Osteoblast (primary cell): Measurements from ENCODE around the gene CTNNBIP1. TPM values are rescaled to one million over a fixed set of nuclear protein-coding genes. Genes with fewer than 3 reads are reported as not detected.

ENCODE experiments used
- DNase-seq: peaks from one replicate; pipeline ENCODE4 v3.0.0; 2011; ENCODE audit warnings: low spot score, mixed read lengths; ENCODE audit not compliant: insufficient read length; ENCODE audit errors: missing footprints
- H2AFZ ChIP-seq: 2 replicates; pipeline ENCODE4 v1.6.0; 2011; ENCODE audit warnings: mild to moderate bottlenecking, low read length
- H3K27ac ChIP-seq: 2 replicates; pipeline ENCODE4 v1.5.1; 2011; ENCODE audit warnings: mild to moderate bottlenecking, low read depth, low read length, moderate library complexity
- H3K27me3 ChIP-seq: 2 replicates; pipeline ENCODE4 v1.6.0; 2012; ENCODE audit warnings: mild to moderate bottlenecking, control low read depth, inconsistent platforms, low read length, moderate library complexity; ENCODE audit not compliant: insufficient read depth
- H3K36me3 ChIP-seq: 2 replicates; pipeline ENCODE4 v1.5.1; 2011; ENCODE audit warnings: mild to moderate bottlenecking, low read length, control low read depth, moderate library complexity; ENCODE audit not compliant: insufficient read depth
- H3K4me1 ChIP-seq: 2 replicates; pipeline ENCODE4 v1.5.1; 2011; ENCODE audit warnings: mild to moderate bottlenecking, low read length, control low read depth, moderate library complexity; ENCODE audit not compliant: insufficient read depth
- H3K4me2 ChIP-seq: 2 replicates; pipeline ENCODE4 v1.6.0; 2011; ENCODE audit warnings: mild to moderate bottlenecking, low read length; ENCODE audit not compliant: insufficient read depth
- H3K4me3 ChIP-seq: fragments of 200-600 bp; sonication (generic); 3 replicates; pipeline ENCODE4 v1.5.1; 2012; ENCODE audit warnings: mild to moderate bottlenecking, low read length, inconsistent platforms; ENCODE audit not compliant: insufficient read depth
- H3K79me2 ChIP-seq: 2 replicates; pipeline ENCODE4 v1.6.0; 2012; ENCODE audit warnings: mild to moderate bottlenecking, low read length, control low read depth, inconsistent platforms; ENCODE audit not compliant: insufficient read depth
- H3K9me3 ChIP-seq: 2 replicates; pipeline ENCODE4 v1.5.1; 2011; ENCODE audit warnings: low read depth, low read length, control low read depth
- H4K20me1 ChIP-seq: 2 replicates; pipeline ENCODE4 v1.6.0; 2012; ENCODE audit warnings: mild to moderate bottlenecking, low read length, control low read depth; ENCODE audit not compliant: insufficient read depth
- CTCF ChIP-seq: IDR thresholded peaks from 2 replicates; pipeline ENCODE4 v1.5.1; 2011; ENCODE audit warnings: mild to moderate bottlenecking, low read depth, low read length, moderate library complexity; ENCODE audit errors: extremely low read depth
- total RNA-seq: library from RNA; depleted of rRNA; stranded (reverse); fragments of >200 nt; gene quantifications from 2 replicates; pipeline ENCODE4 v1.2.3, GENCODE V29; 2012

The CTNNBIP1 gene
- total RNA-seq, 1 donor: 18.5 TPM

GRCh38 chr1:9816199-9816598, 93.9 kb downstream of the CTNNBIP1 start:
- TF ChIP-seq CTCF: no peak
- Histone ChIP-seq H3K36me3 (no peaks in the 10 kb centered on the region), H3K4me3 (no peak overlapping the region), H3K4me2 (no peak overlapping the region), H3K79me2 (peaks cover 91% of the 10 kb centered on the region), H2AFZ (no peak overlapping the region), H4K20me1 (peaks cover 33% of the 10 kb centered on the region), H3K27ac (no peak overlapping the region), H3K4me1 (peaks cover 4% of the 10 kb centered on the region), H3K27me3 (no peaks in the 10 kb centered on the region), H3K9me3 (no peaks in the 10 kb centered on the region)
- no peak for DNase-seq

- Histone ChIP-seq H3K36me3 (no peaks in the 10 kb centered on the region), H3K4me3 (no peak overlapping the region), H3K27ac (no peak overlapping the region), H3K4me1 (peaks cover 4% of the 10 kb centered on the region), H2AFZ (no peak overlapping the region), H4K20me1 (peaks cover 32% of the 10 kb centered on the region), H3K4me2 (no peak overlapping the region), H3K27me3 (no peaks in the 10 kb centered on the region), H3K79me2 (peaks cover 89% of the 10 kb centered on the region), H3K9me3 (no peaks in the 10 kb centered on the region)
- DNase-seq: no peak
- TF ChIP-seq CTCF: no peak
These were observed 94.9 kb downstream of the CTNNBIP1 start for GRCh38 chr1:9815150-9815549.

DNA sequence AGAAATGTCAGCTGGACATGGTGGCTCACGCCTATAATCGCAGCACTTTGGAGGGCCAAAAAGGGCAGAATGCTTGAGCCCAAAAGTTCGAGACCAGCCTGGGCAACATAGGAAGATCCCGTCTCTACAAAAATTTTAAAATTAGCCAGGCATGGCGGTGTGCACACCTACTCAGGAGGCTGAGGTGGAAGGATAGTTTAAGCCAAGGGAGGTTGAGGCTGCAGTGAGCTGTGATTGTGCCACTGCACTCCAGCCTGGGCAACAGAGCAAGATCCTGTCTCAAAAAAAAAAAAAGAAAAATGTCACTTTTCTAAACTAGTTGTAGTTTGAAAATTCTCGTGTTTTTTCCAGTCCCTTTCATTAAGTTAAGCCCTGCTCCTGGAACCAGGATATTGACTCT, 95.5 kb downstream of the CTNNBIP1 start:
- Histone ChIP-seq H3K9me3 (no peaks in the 10 kb centered on the region), H3K27ac (no peak overlapping the region), H3K79me2 (peaks cover 88% of the 10 kb centered on the region), H3K4me2 (no peak overlapping the region), H3K36me3 (no peaks in the 10 kb centered on the region), H3K4me3 (no peak overlapping the region), H2AFZ (no peak overlapping the region), H3K27me3 (no peaks in the 10 kb centered on the region), H3K4me1 (peaks cover 4% of the 10 kb centered on the region), H4K20me1 (peaks cover 32% of the 10 kb centered on the region)
- DNase-seq: no peak
- no peak for TF ChIP-seq CTCF

GRCh38 chr1:9811239-9811966, 98.7 kb downstream of the CTNNBIP1 start:
- H3K4me3 ChIP-seq: no peak overlapping the region
- H4K20me1 ChIP-seq: peaks cover 43% of the 10 kb centered on the region
- no peaks in the 10 kb centered on the region for H3K9me3 ChIP-seq
- no peak overlapping the region for H2AFZ ChIP-seq
- no peak overlapping the region for H3K27ac ChIP-seq
- no peaks in the 10 kb centered on the region for H3K27me3 ChIP-seq
- H3K36me3 ChIP-seq: no peaks in the 10 kb centered on the region
- H3K79me2 ChIP-seq: peaks cover 87% of the 10 kb centered on the region
- no peak for DNase-seq
- peaks cover 4% of the 10 kb centered on the region for H3K4me1 ChIP-seq
- no peak for TF ChIP-seq CTCF
- no peak overlapping the region for H3K4me2 ChIP-seq
